ENCODE measurements around the gene MTFP1. TPM values are rescaled to one million over a fixed set of nuclear protein-coding genes. Genes with fewer than 3 reads are reported as not detected.
A peak's percentile ranks its signal among the peaks of the same experiment; 100 is the strongest.

MTFP1 gene
- total and polyA plus RNA-seq, 9 of the 15 experiments (the other 6 are each of a cell fraction or from before 2014, with no cell fraction given): 10.7 to 52.0 (median 30.1) TPM

- in situ Hi-C loops (cut with MboI): loop anchor here (10.0 to 25.0 kb wide), 2 partner anchors 286 to 357 kb away; no protein-coding TSS in a partner anchor
- Histone ChIP-seq H3K9me1 (ENCODE audit: control insufficient read depth, insufficient read depth, low read length) (no peaks in the 10 kb centered on the region), H3K4me3 (no peak overlapping the region), H3K9me3 (replicated peaks; ENCODE audit: control insufficient read depth, insufficient read depth, low read depth, low read length) (no peaks in the 10 kb centered on the region), H3K4me2 (ENCODE audit: insufficient read depth, low read length) (no peak overlapping the region), H3K36me3 (ENCODE audit: control insufficient read depth, insufficient read depth, low read length) (no peaks in the 10 kb centered on the region), H3K4me1 (replicated peaks in 1 of 2; ENCODE audit: control insufficient read depth in 2 of 2, insufficient read depth in 2 of 2, low read length in 2 of 2) (peaks cover 9 to 30% of the 10 kb centered on the region in 2 experiments; a peak in 4 of 5 replicates), H3K9ac (ENCODE audit: insufficient read depth in 1 of 2, low read depth in 2 of 2, low read length in 2 of 2) (peak overlapping the region in 1 of 2 experiments; percentile 31; a peak in 1 of 4 replicates), H3K27ac (ENCODE audit: extremely low read depth, low read depth, low read length) (no peak overlapping the region), H2AFZ (ENCODE audit: low read depth, low read length) (no peak overlapping the region), H3K27me3 (ENCODE audit: control insufficient read depth in 2 of 2, insufficient read depth in 2 of 2, low read length in 2 of 2) (no peaks in the 10 kb centered on the region), H4K20me1 (replicated peaks; ENCODE audit: control insufficient read depth, insufficient read depth, low read length) (0 out of 2 replicates have a peak, but pooled peaks cover 7% of the 10 kb centered on the region), H3K79me2 (ENCODE audit: control insufficient read depth, insufficient read depth, low read length) (no peaks in the 10 kb centered on the region)
- BruUV-seq (replicated peaks): no TSS peak
- ChIA-PET POLR2A (interaction anchor here (0.6 to 1.4 kb wide), 6 partner anchors 8 to 92 kb away, joined by 3 to 8 read pairs (median 3); no protein-coding TSS in a partner anchor), CTCF (ENCODE audit: low intra/inter-chr PET ratio) (no interaction called here)
- no peak for FAIRE-seq
- 14% methylated on average over 6 of the region's 11 CpGs for WGBS (ENCODE audit: insufficient coverage, low coverage, missing lambda C conversion rate)
- intact Hi-C loops (cut with micrococcal nuclease): no loop called here
- DNase-seq (ENCODE audit: extremely low read depth in 1 of 4, low spot score in 3 of 4): peak in 3 of 4 experiments; percentile 15 to 42 (median 41)
- ATAC-seq: peak; percentile 22; the same call in 1 of the 3 replicates
- TF ChIP-seq E2F1 (CRISPR knock-in tag; IDR thresholded peaks at IDR 0.05) (no peak), RBBP5 (IDR thresholded peaks at IDR 0.05; ENCODE audit: borderline replicate concordance, insufficient read depth, low read length, poor library complexity, severe bottlenecking) (no peak), ZNF512 (tag; IDR thresholded peaks at IDR 0.05) (no peak), ZNF431 (CRISPR knock-in tag; IDR thresholded peaks at IDR 0.05) (no peak), BMI1 (IDR thresholded peaks at IDR 0.05; ENCODE audit: low read length) (no peak), NR0B1 (IDR thresholded peaks at IDR 0.05; ENCODE audit: partially characterized antibody) (no peak), SAFB (IDR thresholded peaks at IDR 0.05; ENCODE audit: borderline replicate concordance, low read depth, low read length) (no peak), ZNF584 (CRISPR knock-in tag; IDR thresholded peaks at IDR 0.05; ENCODE audit: low read depth) (no peak), ZNF384 (IDR thresholded peaks at IDR 0.05; ENCODE audit: low read depth, low read length) (no peak), ZNF717 (CRISPR knock-in tag; IDR thresholded peaks at IDR 0.05) (no peak), ESRRB (CRISPR knock-in tag; IDR thresholded peaks at IDR 0.05; ENCODE audit: borderline replicate concordance) (no peak)
- TF ChIP-seq, protein P1, sequence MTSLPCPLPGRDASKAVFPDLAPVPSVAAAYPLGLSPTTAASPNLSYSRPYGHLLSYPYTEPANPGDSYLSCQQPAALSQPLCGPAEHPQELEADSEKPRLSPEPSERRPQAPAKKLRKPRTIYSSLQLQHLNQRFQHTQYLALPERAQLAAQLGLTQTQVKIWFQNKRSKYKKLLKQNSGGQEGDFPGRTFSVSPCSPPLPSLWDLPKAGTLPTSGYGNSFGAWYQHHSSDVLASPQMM (CRISPR knock-in tag; IDR thresholded peaks at IDR 0.05): no peak
- TF ChIP-seq, protein P2, sequence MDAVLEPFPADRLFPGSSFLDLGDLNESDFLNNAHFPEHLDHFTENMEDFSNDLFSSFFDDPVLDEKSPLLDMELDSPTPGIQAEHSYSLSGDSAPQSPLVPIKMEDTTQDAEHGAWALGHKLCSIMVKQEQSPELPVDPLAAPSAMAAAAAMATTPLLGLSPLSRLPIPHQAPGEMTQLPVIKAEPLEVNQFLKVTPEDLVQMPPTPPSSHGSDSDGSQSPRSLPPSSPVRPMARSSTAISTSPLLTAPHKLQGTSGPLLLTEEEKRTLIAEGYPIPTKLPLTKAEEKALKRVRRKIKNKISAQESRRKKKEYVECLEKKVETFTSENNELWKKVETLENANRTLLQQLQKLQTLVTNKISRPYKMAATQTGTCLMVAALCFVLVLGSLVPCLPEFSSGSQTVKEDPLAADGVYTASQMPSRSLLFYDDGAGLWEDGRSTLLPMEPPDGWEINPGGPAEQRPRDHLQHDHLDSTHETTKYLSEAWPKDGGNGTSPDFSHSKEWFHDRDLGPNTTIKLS (IDR thresholded peaks at IDR 0.05; ENCODE audit: borderline replicate concordance, low read depth): no peak
Observed at GRCh38 chr22:30397656-30398635, 27.6 kb upstream of the MTFP1 start.
